WI38 (cell line): ENCODE results near the gene SEL1L3.

Experiments used
- H3K4me3 ChIP-seq: 2 replicates; pipeline ENCODE4 v1.5.1; 2011; ENCODE audit warnings: low read depth, mild to moderate bottlenecking, control low read depth, low read length
- CTCF ChIP-seq: IDR thresholded peaks from 2 replicates; pipeline ENCODE4 v1.5.1; 2012; ENCODE audit warnings: low read depth, mild to moderate bottlenecking, control low read depth, low read length

SEL1L3 gene

GRCh38 chr4:25879091-25879584, 16.4 kb upstream of the SEL1L3 start:
- no peak overlapping the region for H3K4me3 ChIP-seq
- TF ChIP-seq CTCF: no peak

DNA sequence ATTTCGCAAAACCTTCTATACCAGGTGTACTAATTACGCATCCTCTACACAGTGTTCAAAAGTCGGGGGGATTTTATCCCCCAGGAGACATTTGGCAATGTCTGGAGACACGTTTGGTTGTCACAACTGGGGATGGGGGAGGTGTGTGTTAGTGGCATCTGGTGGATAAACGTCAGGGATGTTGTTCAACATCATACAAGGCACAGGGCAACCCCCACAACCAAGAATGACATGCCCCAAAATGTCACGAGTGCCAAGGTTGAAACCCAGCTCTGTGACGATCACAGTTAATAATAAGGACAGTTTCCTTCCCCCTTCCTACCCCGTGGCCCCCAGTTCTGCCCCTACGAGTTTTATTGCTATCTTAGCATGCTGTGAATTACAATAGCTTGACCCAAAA, 15.9 kb upstream of the SEL1L3 start:
- no peak overlapping the region for H3K4me3 ChIP-seq
- no peak for TF ChIP-seq CTCF

DNA sequence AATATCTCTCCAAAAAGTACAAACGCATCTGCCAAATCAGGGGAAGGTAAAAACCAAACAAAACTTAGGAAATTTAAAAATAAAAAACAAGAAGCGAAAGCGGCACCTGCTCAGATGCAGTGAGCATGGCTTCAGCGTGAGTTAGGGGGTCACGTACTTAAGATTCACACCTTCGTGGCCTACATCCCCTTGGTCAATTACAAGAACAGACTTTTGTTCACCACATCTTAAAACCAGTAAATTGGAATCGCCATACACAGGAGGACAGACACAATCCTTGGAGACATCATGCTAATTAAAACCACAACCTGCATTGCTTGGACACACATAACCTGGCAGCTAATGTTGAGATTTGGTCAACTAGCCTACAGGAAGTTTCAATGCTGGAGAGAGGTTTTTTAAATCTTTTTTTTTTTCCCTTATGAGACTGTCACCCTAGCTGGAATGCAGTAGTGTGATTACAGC, 12.5 kb upstream of the SEL1L3 start:
- no peak overlapping the region for H3K4me3 ChIP-seq
- TF ChIP-seq CTCF: no peak

- TF ChIP-seq CTCF: no peak
- no peak overlapping the region for H3K4me3 ChIP-seq
Observed at GRCh38 chr4:25874655-25875054, 11.9 kb upstream of the SEL1L3 start.

DNA sequence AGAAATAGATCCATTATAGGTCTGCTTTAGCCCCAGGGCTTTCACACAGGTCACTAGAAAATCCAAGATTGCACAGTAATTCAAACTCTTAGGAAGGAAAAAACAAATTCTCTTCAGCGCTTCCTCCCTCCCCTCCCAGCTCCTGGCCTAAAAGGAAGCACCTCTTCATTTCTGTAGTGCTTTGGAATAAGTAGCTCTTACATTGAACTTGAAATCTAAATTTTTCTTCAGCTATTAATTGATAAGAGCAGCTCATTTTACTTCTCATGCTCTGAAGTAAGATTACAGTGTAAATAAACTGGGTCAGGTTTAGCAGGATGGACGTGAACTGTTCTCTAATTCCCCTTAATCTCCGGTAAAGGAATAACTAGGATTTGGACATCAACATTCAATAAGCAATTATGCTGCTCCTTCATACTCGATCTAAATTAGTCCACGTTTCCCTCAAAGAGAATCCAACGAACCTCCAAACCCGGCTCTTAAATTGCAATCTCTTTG, 10.9 kb upstream of the SEL1L3 start:
- no peak for TF ChIP-seq CTCF
- no peak overlapping the region for H3K4me3 ChIP-seq

- no peak for TF ChIP-seq CTCF
- H3K4me3 ChIP-seq: no peak overlapping the region
Observed at GRCh38 chr4:25872851-25873631, 10.3 kb upstream of the SEL1L3 start.

GRCh38 chr4:25870081-25870480, 7.3 kb upstream of the SEL1L3 start:
- H3K4me3 ChIP-seq: no peak overlapping the region

More at GRCh38 chr4:25870081-25870480, 7.3 kb upstream of the SEL1L3 start:
- TF ChIP-seq CTCF: no peak
